ENCODE measurements around the gene SMYD3.

DNA sequence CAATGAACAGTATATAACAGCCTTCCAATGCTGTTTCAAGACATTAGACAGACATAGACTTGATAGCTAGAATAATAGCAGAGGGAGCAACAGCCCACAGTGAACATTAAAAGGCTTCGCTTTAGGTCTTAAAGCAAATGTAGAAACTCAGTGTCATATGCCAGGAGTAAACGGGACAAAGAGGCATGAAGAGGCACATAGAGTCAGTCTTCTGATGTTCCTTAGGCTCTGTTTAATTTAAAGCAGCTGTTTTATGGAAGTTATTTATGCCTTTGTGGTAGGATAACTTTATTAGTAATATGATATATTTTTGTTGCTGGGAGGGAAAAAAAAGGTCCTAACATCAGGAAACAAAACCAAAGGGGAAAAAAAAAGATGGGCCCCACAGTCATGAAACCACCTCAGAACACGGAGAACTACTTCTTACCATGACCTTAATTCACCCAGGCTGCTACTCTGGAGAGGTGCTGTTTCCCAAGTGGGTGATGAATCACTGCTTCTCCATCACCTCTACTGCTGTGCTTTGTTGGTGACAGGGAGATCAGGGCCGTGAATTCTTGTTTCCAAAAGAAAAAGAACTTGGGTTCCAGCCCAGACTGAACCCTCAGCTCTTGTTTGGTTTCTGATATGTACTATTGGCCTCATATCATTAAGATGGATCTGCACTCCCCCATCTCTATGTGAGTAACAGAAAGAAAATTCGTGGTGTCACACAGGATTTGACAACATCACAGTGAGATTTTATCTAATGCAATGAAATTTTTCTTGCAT is 735.4 kb downstream of the SMYD3 start:
- no peak for TF ChIP-seq EZH2 (IDR thresholded peaks at IDR 0.05; ENCODE audit: borderline replicate concordance, insufficient read depth, low read length, poor library complexity, severe bottlenecking)
- TF ChIP-seq, protein P1, sequence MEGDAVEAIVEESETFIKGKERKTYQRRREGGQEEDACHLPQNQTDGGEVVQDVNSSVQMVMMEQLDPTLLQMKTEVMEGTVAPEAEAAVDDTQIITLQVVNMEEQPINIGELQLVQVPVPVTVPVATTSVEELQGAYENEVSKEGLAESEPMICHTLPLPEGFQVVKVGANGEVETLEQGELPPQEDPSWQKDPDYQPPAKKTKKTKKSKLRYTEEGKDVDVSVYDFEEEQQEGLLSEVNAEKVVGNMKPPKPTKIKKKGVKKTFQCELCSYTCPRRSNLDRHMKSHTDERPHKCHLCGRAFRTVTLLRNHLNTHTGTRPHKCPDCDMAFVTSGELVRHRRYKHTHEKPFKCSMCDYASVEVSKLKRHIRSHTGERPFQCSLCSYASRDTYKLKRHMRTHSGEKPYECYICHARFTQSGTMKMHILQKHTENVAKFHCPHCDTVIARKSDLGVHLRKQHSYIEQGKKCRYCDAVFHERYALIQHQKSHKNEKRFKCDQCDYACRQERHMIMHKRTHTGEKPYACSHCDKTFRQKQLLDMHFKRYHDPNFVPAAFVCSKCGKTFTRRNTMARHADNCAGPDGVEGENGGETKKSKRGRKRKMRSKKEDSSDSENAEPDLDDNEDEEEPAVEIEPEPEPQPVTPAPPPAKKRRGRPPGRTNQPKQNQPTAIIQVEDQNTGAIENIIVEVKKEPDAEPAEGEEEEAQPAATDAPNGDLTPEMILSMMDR (IDR thresholded peaks at IDR 0.05; ENCODE audit: poor library complexity, severe bottlenecking) = no peak
- TF ChIP-seq SMC3 (conservative IDR thresholded peaks at IDR 0.05; ENCODE audit: poor library complexity) = no peak

Data from neural cell (in vitro differentiated cells).